Ramos (cell line): ENCODE results near the gene NCAPD3.
"Not testable (repeated sequence)": the region's sequence is repeated elsewhere in the genome, so short reads cannot be mapped to it uniquely, and the experiment has no call there.

Source experiments
- in situ Hi-C: fragments of 300-500 bp; cut with MboI; formaldehyde crosslinking; loops from one replicate; pipeline ENCODE4 v1.14.3; 2022; ENCODE audit warnings: low sequenced_read_pairs; ENCODE audit not compliant: unreplicated experiment

NCAPD3 gene

DNA sequence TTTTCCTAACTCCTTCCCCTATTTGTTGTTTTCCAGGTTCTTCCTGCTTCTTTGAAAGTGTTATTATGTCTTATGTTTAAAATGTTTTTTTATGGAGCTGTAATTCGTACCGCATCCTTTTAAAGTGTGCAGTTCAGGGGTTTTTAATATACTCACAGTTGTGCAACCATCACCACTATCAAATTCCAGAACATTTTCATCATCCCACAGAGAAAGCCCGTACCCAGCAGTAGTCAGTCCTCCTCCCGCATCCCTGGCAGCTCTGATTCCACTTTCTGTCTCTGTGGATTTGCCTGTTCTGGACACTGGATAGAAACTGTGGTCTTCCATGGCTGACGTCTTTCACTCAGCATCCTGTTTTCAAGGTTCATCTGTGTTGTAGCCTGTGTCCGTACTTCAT, 81.2 kb downstream of the NCAPD3 start:
- in situ Hi-C loops: no loop called here

GRCh38 chr11:134140961-134141490, 82.7 kb downstream of the NCAPD3 start:
- in situ Hi-C loops: no loop called here

DNA sequence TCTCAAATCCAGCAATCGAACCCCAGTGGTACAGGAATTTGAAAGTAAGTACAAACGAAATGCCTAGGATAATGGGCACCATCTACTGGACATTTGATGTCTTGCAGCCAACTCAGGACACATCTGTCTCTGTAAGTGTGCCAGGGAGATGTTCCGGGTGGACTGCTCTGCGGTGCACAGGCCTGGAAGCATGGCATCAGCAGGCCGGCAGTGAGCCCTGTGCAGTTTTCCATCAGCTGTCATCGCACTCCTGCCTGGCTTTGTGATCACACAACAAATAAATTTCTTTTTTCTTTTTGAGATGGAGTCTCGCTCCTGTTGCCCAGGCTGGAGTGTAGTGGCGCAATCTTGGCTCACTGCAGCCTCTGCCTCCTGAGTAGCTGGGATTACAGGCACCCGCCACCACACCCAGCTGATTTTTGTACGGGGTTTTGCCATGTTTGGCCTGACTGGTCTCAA, 83.9 kb downstream of the NCAPD3 start:
- in situ Hi-C loops: no loop called here

DNA sequence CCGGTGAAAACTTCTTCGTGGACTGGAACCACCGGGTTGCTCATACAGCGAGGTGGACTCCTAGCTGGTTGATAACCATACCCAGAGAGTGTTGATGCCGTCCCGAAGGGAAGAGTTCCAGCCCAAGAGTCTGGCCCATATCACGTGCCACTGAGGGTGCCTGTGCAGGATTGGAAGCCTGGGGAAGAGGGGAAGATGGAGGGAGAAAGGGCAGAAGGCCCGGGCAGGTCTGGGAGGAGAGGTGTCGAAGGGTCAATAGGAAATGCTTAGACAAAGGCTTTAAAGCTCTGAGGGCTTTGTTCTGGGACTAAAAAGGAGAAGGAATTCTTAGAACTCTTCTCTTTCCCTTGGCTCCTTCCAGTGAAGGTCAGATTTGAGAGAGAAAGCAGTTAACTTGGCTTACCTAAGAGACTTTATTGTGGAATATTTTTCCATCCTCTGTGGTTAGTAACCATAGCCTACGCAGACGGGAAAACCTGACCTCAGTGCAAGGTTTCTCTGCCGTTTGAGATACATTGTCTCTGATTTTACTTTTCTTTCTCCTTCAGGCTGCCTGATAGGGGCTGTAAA, 84.4 kb downstream of the NCAPD3 start:
- in situ Hi-C loops: no loop called here

- in situ Hi-C loops: no loop called here
These were observed 85.4 kb downstream of the NCAPD3 start for GRCh38 chr11:134138376-134138775.

DNA sequence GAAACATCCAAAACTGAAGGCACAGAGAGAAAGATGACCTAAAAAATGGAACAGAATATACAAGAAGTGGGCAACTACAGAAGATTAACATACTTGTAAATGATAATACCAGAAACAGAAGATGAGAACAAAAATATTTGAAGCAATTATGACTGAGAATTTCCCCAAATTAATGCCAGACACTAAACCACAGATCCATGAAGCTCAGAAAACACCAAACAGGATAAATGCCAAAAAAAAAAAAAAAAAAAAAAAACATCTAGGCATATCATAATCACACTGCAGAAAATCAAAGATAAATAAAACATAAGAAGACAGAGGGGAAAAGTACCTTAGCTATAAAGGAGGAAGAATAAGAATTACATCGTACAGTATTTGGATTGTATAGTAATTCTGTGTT, 89.6 kb downstream of the NCAPD3 start:
- in situ Hi-C loops: no loop called here

GRCh38 chr11:134132808-134133207, 91.0 kb downstream of the NCAPD3 start:
- in situ Hi-C loops: no loop called here

DNA sequence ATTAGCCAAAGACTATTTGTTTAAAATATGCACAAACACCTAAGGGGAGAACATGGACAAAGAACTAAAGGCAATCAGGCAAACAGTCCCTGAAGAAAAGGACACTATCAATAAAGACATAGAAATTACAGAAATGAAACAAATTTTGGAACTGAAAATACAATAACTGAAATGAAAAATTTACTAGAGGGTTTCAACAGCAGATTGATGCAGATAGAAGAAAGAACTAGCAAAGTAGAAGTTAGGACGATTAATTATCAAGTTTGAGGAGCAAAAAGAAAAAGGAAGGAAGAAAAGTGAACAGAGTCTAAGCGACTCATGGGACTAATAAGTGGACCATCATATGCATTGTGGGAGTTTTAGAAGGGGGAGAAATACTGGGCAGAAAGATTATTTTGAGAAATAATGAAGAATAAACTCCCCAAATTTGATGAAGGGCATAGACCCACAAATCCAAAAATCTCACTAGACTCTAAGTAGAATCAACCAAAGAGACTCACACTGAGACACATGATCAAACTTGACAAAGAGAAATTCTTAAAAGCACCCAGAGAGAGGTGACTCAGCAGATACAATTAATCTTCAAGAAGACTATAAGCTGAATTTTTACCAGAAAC, 92.0 kb downstream of the NCAPD3 start:
- in situ Hi-C loops: no loop called here

DNA sequence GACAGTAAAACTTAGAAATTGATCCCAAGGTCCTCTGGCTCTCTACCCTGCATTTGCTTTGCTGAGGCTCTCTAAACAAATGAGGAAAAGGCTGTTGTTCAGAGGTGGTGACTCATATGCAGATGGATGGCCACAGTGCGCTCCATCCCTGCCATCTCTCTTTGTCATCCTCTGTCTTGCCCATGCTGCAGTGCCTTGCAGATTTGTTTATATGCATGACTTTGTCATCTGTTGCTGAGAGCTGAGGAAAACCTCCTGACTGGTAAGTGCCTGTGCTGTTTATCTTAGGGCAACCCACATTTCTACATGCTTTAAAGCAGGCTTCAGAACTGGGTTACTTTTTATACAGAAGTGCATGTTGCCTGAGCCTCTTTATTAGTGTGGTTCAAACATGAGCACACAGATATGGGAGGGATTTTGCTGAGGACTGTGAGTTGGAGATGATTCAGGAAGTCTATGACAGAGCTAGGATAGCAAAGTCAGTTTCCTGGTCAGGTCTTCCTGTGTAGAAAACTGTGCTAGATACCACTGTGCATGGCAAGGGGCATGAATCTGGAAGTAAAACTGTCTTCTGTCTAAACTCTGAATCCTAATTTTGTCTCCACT, 97.4 kb downstream of the NCAPD3 start:
- in situ Hi-C loops: no loop called here

- in situ Hi-C loops: no loop called here
These were observed 98.3 kb downstream of the NCAPD3 start for GRCh38 chr11:134125507-134125906.

DNA sequence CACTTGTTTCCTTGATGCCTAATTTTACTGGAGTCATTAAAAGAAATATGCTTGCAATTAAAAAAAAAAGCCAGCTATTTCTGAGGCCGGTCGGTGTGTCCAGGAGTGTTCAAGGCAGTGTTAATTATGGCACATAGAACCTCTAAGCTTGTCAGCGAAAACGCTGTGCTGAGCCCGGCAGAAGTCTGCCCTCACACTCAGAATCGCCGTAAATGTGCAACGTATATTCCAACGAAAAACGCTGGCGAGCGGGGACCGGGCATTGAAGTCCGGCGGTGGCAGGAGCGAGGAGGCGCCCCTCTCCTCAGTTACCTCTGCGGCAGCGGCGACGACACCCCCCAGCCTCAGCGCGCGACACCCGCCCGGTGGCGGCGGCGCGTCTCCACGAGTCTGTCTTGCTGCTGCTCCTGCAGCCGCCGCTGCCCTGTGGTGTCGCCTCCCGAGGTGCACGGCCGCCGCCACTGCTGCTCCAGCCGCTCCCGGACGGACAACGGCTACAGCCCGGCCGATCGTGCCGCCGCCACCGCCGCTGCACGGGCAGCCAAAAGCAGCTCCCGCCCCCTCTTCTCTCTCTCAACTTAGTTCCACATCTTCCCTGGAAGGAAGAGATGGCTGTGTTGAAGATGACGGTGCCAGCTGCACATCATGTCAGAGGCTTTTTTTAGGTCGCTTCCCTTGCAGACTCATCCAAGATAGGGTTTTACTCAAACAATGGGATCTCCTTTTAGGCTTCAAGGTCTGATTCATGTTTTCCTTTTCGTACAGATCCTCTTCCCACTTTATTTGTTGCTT, 98.9 kb downstream of the NCAPD3 start:
- in situ Hi-C loops: no loop called here

GRCh38 chr11:134120921-134121526, 102.7 kb downstream of the NCAPD3 start:
- in situ Hi-C loops: no loop called here

DNA sequence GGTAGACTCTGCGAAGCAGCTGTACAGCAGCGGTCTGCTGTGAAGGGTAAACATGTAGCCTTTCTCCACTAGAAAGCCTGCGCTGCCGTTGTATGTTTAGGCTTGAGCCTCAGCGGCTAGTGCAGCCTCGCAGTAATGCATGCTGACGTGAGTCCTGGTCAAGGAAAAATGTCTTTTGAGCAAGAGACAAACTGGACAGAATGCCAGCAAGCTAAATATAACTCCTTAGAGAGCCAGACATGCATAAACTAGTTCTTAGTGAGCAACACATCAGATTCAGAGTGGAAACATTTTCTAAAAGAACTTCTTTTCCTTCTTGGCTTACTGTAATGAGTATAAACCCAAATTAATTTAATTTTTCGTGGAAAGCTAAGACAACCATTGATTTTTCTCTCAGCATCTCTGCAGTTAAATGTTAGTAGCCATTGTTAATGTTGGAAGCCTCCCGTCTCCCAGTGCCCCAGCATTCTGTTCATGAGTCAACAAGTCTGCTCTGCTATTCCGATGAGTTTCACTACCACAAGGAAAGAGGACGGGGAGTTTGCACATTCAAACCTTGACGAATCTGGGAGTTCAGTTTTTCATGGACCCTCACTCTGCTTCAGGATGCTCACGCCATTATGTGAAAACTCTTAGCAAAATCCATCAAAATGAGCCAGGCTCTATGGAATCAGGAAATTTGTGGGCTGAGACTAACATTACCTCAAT, 103.5 kb downstream of the NCAPD3 start:
- in situ Hi-C loops: no loop called here

GRCh38 chr11:134119094-134119493, 104.7 kb downstream of the NCAPD3 start:
- in situ Hi-C loops: no loop called here

GRCh38 chr11:134118006-134118405, 105.8 kb downstream of the NCAPD3 start:
- in situ Hi-C loops: no loop called here

- in situ Hi-C loops: no loop called here
These were observed 107.6 kb downstream of the NCAPD3 start for GRCh38 chr11:134116210-134116609.

DNA sequence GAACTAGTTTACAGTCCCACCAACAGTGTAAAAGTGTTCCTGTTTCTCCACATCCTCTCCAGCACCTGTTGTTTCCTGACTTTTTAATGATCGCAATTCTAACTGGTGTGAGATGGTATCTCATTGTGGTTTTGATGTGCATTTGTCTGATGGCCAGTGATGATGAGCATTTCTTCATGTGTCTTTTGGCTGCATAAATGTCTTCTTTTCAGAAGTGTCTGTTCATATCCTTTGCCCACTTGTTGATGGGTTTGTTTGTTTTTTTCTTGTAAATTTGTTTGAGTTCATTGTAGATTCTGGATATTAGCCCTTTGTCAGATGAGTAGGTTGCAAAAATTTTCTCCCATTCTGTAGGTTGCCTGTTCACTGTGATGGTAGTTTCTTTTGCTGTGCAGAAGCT, 110.0 kb downstream of the NCAPD3 start:
- in situ Hi-C loops: not testable (repeated sequence)

DNA sequence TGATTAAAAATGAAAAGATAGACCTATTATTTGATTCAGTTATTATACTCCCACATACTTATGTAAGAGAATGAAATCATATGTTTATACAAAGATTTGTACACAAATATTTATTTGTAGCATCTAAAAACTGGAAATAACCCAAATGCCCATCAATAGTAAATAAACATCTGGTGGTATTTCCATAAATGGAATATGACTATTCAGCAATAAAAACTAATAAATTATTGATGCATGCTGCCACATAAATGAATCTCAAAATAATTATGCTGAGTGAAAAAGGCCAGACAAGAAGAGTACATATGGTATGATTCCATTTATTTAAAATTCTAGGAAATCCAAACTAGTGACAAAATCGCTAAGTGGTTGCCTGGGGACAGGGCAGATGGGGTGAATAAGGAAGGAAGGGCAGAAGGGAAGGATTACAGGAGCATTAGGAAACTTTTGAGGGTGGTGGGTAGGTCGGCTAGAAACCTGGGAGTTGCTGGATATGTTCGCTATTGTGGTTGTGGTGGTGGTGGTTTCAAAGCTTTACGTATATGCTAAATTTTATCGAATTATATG, 113.4 kb downstream of the NCAPD3 start:
- in situ Hi-C loops: no loop called here
